Measurements from ENCODE around the gene NDFIP2.
A peak's percentile ranks its signal among the peaks of the same experiment; 100 is the strongest.

Gene NDFIP2

GRCh38 chr13:79456656-79457365 lies 24.1 kb upstream of the NDFIP2 start:
- POLR2A ChIA-PET (ENCODE audit: low non-redundant PET), result no interaction called here
- H3K27ac ChIP-seq, result no peak overlapping the region
- no peak for TF ChIP-seq CTCF (conservative IDR thresholded peaks at IDR 0.05; ENCODE audit: low read depth)
- CTCF ChIA-PET, result interaction anchor here (1.0 kb wide), 1 partner anchor 33 kb away, joined by 3 read pairs; no protein-coding TSS in a partner anchor
- no peak for DNase-seq (ENCODE audit: low spot score)

DNA sequence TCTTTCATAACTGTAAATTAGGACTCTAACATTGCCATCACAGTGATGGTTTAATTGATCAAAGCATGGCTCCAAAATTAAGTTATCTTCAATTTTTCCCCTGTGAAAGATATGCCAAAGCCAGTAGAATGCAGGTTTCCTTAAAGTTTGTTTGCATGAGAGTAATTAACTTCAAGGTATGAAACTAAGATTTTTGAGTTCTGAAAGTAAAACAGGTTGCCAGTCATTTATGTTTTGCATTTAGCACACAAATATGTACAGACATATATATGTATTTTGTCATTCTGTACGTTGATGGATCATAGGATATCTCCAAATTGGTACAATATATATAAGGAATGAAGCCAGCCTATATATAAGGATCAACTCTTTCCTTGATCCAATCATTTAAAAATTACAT lies 23.6 kb upstream of the NDFIP2 start:
- POLR2A ChIA-PET (ENCODE audit: low non-redundant PET), result no interaction called here
- CTCF ChIA-PET, result interaction anchor here (1.0 kb wide), 1 partner anchor 33 kb away, joined by 3 read pairs; no protein-coding TSS in a partner anchor
- no peak for DNase-seq (ENCODE audit: low spot score)
- H3K27ac ChIP-seq, result no peak overlapping the region
- TF ChIP-seq CTCF (conservative IDR thresholded peaks at IDR 0.05; ENCODE audit: low read depth), result no peak

DNA sequence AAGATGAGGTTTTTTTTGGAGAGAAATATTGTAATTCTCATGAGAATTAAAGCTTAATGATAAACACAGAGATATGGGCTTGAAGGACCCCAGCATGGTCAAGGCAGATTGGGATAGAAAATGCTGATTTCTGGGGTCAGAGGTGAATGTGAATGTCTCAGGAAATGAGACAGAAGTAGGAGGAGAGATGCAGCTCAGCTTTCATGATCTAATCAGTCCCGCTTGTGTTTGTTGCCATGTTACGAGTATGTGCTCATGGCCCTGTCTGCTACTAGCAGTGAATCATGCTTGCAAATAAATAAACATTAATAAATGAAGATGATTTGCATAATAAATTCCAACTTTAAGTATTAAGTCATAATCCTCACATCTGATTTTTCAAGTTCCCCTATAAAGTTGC lies 23.0 kb upstream of the NDFIP2 start:
- ChIA-PET CTCF (no interaction called here), POLR2A (ENCODE audit: low non-redundant PET) (no interaction called here)
- peak; percentile 27 for DNase-seq (ENCODE audit: low spot score)
- no peak for TF ChIP-seq CTCF (conservative IDR thresholded peaks at IDR 0.05; ENCODE audit: low read depth)
- no peak overlapping the region for H3K27ac ChIP-seq

DNA sequence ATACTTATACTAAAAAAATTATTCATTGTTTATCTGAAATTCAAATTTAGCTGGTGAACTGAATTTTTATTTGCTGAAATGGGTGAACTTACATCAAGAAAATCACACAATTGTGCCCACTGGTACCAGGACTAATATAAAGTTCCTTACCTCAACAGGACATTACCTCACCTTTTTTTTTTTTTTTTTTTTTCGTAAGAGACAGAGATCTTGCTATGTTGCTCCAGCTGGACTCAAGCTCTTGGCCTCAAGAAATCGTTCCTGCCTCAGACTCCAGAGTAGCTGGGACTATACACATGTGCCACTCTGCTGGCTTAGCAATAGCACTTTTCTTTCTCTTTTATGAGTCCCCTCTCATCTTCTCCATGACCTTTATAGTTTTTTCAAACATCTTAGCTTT lies 22.5 kb upstream of the NDFIP2 start:
- no peak overlapping the region for H3K27ac ChIP-seq
- no peak for TF ChIP-seq CTCF (conservative IDR thresholded peaks at IDR 0.05; ENCODE audit: low read depth)
- ChIA-PET POLR2A (ENCODE audit: low non-redundant PET) (interaction anchor here (1.1 kb wide), 1 partner anchor 26 kb away, joined by 6 read pairs; no protein-coding TSS in a partner anchor), CTCF (interaction anchor here (0.6 kb wide), 1 partner anchor 34 kb away, joined by 3 read pairs; no protein-coding TSS in a partner anchor)
- no peak for DNase-seq (ENCODE audit: low spot score)

GRCh38 chr13:79459906-79460305 lies 21.0 kb upstream of the NDFIP2 start:
- ChIA-PET CTCF (interaction anchor here (0.6 to 1.2 kb wide), 3 partner anchors 33 to 51 kb away, joined by 3 to 5 read pairs (median 3); no protein-coding TSS in a partner anchor), POLR2A (ENCODE audit: low non-redundant PET) (no interaction called here)
- no peak overlapping the region for H3K27ac ChIP-seq
- no peak for DNase-seq (ENCODE audit: low spot score)
- TF ChIP-seq CTCF (conservative IDR thresholded peaks at IDR 0.05; ENCODE audit: low read depth), result no peak

DNA sequence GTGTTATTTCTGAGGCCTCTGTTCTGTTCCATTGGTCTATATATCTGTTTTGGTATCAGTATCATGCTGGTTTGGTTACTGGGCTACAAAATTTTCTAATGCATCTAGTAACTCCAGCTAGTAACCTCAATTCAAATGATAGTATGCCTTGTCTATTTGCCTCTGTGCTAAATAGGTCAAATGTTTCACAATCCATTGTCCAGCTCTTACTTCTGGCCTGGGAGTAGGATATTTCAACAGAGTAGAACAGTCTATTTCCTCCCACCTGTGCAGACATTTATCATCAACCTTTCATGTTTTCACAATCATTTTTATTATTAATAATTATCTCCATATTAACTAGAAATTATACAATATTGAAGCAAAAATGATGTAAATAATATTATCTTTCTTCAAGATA lies 18.1 kb upstream of the NDFIP2 start:
- no peak for TF ChIP-seq CTCF (conservative IDR thresholded peaks at IDR 0.05; ENCODE audit: low read depth)
- POLR2A ChIA-PET (ENCODE audit: low non-redundant PET), result no interaction called here
- CTCF ChIA-PET, result no interaction called here
- no peak for DNase-seq (ENCODE audit: low spot score)
- no peak overlapping the region for H3K27ac ChIP-seq

All from RWPE1 (cell line).